NCI-H2227 treated with DMSO at 0.1 percent for 48 hours (cell line): ENCODE measurements around the gene ATP6V0A1.
"Not testable (repeated sequence)": the region's sequence is repeated elsewhere in the genome, so short reads cannot be mapped to it uniquely, and the experiment has no call there.

ENCODE experiments used
- DNase-seq: peaks from one replicate; lab custom pipeline; 2025; lab: John Stamatoyannopoulos, UW

The ATP6V0A1 gene

GRCh38 chr17:42477173-42477572 is 18.5 kb downstream of the ATP6V0A1 start:
- DNase-seq = no peak

- DNase-seq = not testable (repeated sequence)
Measured at GRCh38 chr17:42477824-42478223, 19.1 kb downstream of the ATP6V0A1 start.

- DNase-seq = no peak
Measured at GRCh38 chr17:42484304-42484703, 25.6 kb downstream of the ATP6V0A1 start.

GRCh38 chr17:42485680-42486079 is 27.0 kb downstream of the ATP6V0A1 start:
- DNase-seq = no peak

- DNase-seq = no peak
Measured at GRCh38 chr17:42488032-42488431, 29.4 kb downstream of the ATP6V0A1 start.

GRCh38 chr17:42493319-42493718 is 34.6 kb downstream of the ATP6V0A1 start:
- no peak for DNase-seq

- DNase-seq = no peak
Measured at GRCh38 chr17:42494673-42495072, 36.0 kb downstream of the ATP6V0A1 start.

- no peak for DNase-seq
Measured at GRCh38 chr17:42498828-42499227, 40.1 kb downstream of the ATP6V0A1 start.

GRCh38 chr17:42502091-42502490 is 43.4 kb downstream of the ATP6V0A1 start:
- no peak for DNase-seq

- DNase-seq = no peak
Measured at GRCh38 chr17:42502926-42503325, 44.2 kb downstream of the ATP6V0A1 start.

- DNase-seq = no peak
Measured at GRCh38 chr17:42507671-42508070, 49.0 kb downstream of the ATP6V0A1 start.

GRCh38 chr17:42508426-42509165 is 49.9 kb downstream of the ATP6V0A1 start:
- no peak for DNase-seq

GRCh38 chr17:42509409-42509808 is 50.7 kb downstream of the ATP6V0A1 start:
- no peak for DNase-seq

- no peak for DNase-seq
Measured at GRCh38 chr17:42509841-42510240, 51.2 kb downstream of the ATP6V0A1 start.

GRCh38 chr17:42512246-42512645 is 53.6 kb downstream of the ATP6V0A1 start:
- no peak for DNase-seq

GRCh38 chr17:42512733-42513251 is 54.1 kb downstream of the ATP6V0A1 start:
- DNase-seq = no peak

GRCh38 chr17:42513686-42514085 is 55.0 kb downstream of the ATP6V0A1 start:
- DNase-seq = no peak

- no peak for DNase-seq
Measured at GRCh38 chr17:42514279-42514678, 55.6 kb downstream of the ATP6V0A1 start.

- DNase-seq = no peak
Measured at GRCh38 chr17:42514867-42515266, 56.2 kb downstream of the ATP6V0A1 start.

- peak; percentile 62 for DNase-seq
Measured at GRCh38 chr17:42517516-42517915, 58.8 kb downstream of the ATP6V0A1 start.

- DNase-seq = no peak
Measured at GRCh38 chr17:42518046-42518754, 59.5 kb downstream of the ATP6V0A1 start.

GRCh38 chr17:42518755-42519545 is 60.3 kb downstream of the ATP6V0A1 start:
- no peak for DNase-seq
